Measurements from ENCODE around the gene BLCAP.

- TF ChIP-seq POLR2A (IDR thresholded peaks at IDR 0.05; ENCODE audit: low read length): no peak
- TF ChIP-seq GATA1 (IDR thresholded peaks at IDR 0.05; ENCODE audit: low read depth, low read length): no peak
These were observed 31.1 kb upstream of the BLCAP start for GRCh38 chr20:37558779-37559178.

All from erythroblast (primary cell).